Kidney (tissue), 22 donors: ENCODE data around the gene TGM1. TPM values are rescaled to one million over a fixed set of nuclear protein-coding genes. Genes with fewer than 3 reads are reported as not detected.
A peak's percentile ranks its signal among the peaks of the same experiment; 100 is the strongest.

Experiments used
- DNase-seq, 5 donors: peaks; one replicate each; pipeline ENCODE4 v3.0.0-alpha.2; 2013 to 2020
- FAIRE-seq: peaks from 2 replicates; lab custom pipeline; 2012; peaks lifted over from hg19 to GRCh38; lab: Jason Lieb, UNC
- H3K27ac ChIP-seq, 2 donors: one replicate each; pipeline ENCODE4 v1.7.0; 2013; ENCODE audit warnings: low read depth in 2 of 2, low read length in 2 of 2, inconsistent platforms in 1 of 2
- H3K27me3 ChIP-seq: one replicate; pipeline ENCODE4 v1.7.1; 2013; ENCODE audit warnings: low read length, inconsistent platforms; ENCODE audit not compliant: control insufficient read depth, insufficient read depth
- H3K36me3 ChIP-seq, 3 donors: one replicate each; pipeline versions ENCODE4 v1.7.0 to v1.7.1; 2013; ENCODE audit warnings: low read length in 3 of 3, control low read depth in 1 of 3, inconsistent platforms in 1 of 3; ENCODE audit not compliant: insufficient read depth in 3 of 3, control insufficient read depth in 2 of 3
- H3K4me1 ChIP-seq, 3 donors: one replicate each; pipeline versions ENCODE4 v1.7.0 to v1.7.1; 2013; ENCODE audit warnings: low read length in 3 of 3, inconsistent platforms in 1 of 3, low read depth in 1 of 3; ENCODE audit not compliant: control insufficient read depth in 2 of 3, insufficient read depth in 2 of 3
- H3K4me3 ChIP-seq, 3 donors: one replicate each; pipeline versions ENCODE4 v1.7.0 to v1.8.1; 2013; ENCODE audit warnings: low read length in 3 of 3, control low read depth in 1 of 3, inconsistent platforms in 1 of 3
- H3K9ac ChIP-seq, 3 donors: one replicate each; pipeline versions ENCODE4 v1.7.0 to v1.7.1; 2013; ENCODE audit warnings: low read length in 3 of 3, control low read depth in 1 of 3, inconsistent platforms in 1 of 3
- H3K9me3 ChIP-seq, 3 donors: one replicate each; pipeline versions ENCODE4 v1.7.0 to v1.7.1; 2013; ENCODE audit warnings: low read length in 3 of 3, control low read depth in 1 of 3, inconsistent platforms in 1 of 3; ENCODE audit not compliant: control insufficient read depth in 2 of 3, insufficient read depth in 1 of 3
- CTCF ChIP-seq: IDR thresholded peaks from 3 replicates; pipeline ENCODE4 v1.5.1; 2012; ENCODE audit warnings: mild to moderate bottlenecking, moderate library complexity, borderline replicate concordance; ENCODE audit not compliant: insufficient read depth; ENCODE audit errors: extremely low read depth
- intact Hi-C: fragments of 100-400 bp; cut with DNase I; formaldehyde crosslinking; loops from one replicate; pipeline ENCODE4 v1.11.1; 2022
- long read RNA-seq, 10 donors: library from polyadenylated mRNA in 1 of 10; unstranded in 1 of 10; transcript quantifications; one replicate each; pipeline ENCODE4 v2.0.0 and lab custom pipeline, GENCODE V29; 2021 to 2026
- polyA plus RNA-seq: library from polyadenylated mRNA; stranded (reverse); fragments of 350-450 nt; fragmentation: Illumina TruSeq; extraction: RNeasy Lipid Tissue Mini Kit (QIAGEN cat#74804); gene quantifications from one replicate; pipeline ENCODE4 v1.2.3, GENCODE V29; 2014; ENCODE audit warnings: low read depth, low replicate concordance; ENCODE audit not compliant: insufficient read depth
- total RNA-seq: library from RNA; stranded (reverse); fragmentation: NEBNext Ultra II Directional; extraction: Animal tissue kit (Norgen Biotek cat#: 25700); gene quantifications from one replicate; pipeline ENCODE4 v1.2.1, GENCODE V29; 2021
- donor health status: control.
- donor health status: control.
- donor health status: control.
- donor health status: control.
- donor health status: control.
- donor health status: DM: yes; HTN: yes; CAD: no.
- donor health status: Normal renal cell carcinoma (clear cell type).

Gene TGM1
- total RNA-seq: 13.1 TPM
- polyA plus RNA-seq: 4.5 TPM
- long read RNA-seq, donor 1: 0 reads
- long read RNA-seq, donor 2, partial matches to known transcripts: 22 of 22 reads
- long read RNA-seq, donor 2, other reads (novel, unspliced or antisense): 0 of 22 reads
- long read RNA-seq, donor 3: 0 reads
- long read RNA-seq, donor 4, partial matches to known transcripts: 0 of 5 reads
- long read RNA-seq, donor 4, other reads (novel, unspliced or antisense): 5 of 5 reads
- long read RNA-seq, donor 5: 0 reads
- long read RNA-seq, donor 6, partial matches to known transcripts: 51 of 51 reads
- long read RNA-seq, donor 6, other reads (novel, unspliced or antisense): 0 of 51 reads
- long read RNA-seq, donor 7, partial matches to known transcripts: 11 of 11 reads
- long read RNA-seq, donor 7, other reads (novel, unspliced or antisense): 0 of 11 reads
- long read RNA-seq, donor 8: 0 reads
- long read RNA-seq, donor 9, partial matches to known transcripts: 21 of 21 reads
- long read RNA-seq, donor 9, other reads (novel, unspliced or antisense): 0 of 21 reads
- long read RNA-seq, donor 10: 0 reads

- TF ChIP-seq CTCF: no peak
- Histone ChIP-seq H3K9me3 (no peaks in the 10 kb centered on the region), H3K36me3 (peaks cover 0 to 7% (median 7%) of the 10 kb centered on the region in 3 donors), H3K4me3 (no peak within 1 kb of the TSS), H3K27ac (no peak within 1 kb of the TSS), H3K4me1 (peaks cover 0 to 3% (median 0%) of the 10 kb centered on the region in 3 donors), H3K27me3 (no peaks in the 10 kb centered on the region), H3K9ac (no peak within 1 kb of the TSS)
- no peak for FAIRE-seq
- intact Hi-C loops: no loop called here
- peak in 1 of 5 donors; percentile 54 for DNase-seq
These were observed at the start of gene TGM1 for GRCh38 chr14:24262821-24263733. TGM1 (minus strand) TSS chr14:24263177; CDS start chr14:24262352, 825 bp downstream.

- DNase-seq (no peak), FAIRE-seq (no peak)
- no peak for TF ChIP-seq CTCF
- H3K27me3 ChIP-seq: peaks cover 6% of the 10 kb centered on the region
- H3K9ac ChIP-seq: peak overlapping the region in 1 of 3 donors; percentile 30
- no peaks in the 10 kb centered on the region for H3K9me3 ChIP-seq
- intact Hi-C loops: no loop called here
- peak overlapping the region; percentile 63 to 72 for H3K27ac ChIP-seq
- H3K36me3 ChIP-seq: no peaks in the 10 kb centered on the region
- peak overlapping the region in 1 of 3 donors; percentile 49 for H3K4me3 ChIP-seq
- peaks cover 0 to 46% (median 38%) of the 10 kb centered on the region in 3 donors for H3K4me1 ChIP-seq
These were observed 49.0 kb upstream of the TGM1 start for GRCh38 chr14:24311837-24312615.
